ENCODE measurements around the gene MFAP2. TPM values are rescaled to one million over a fixed set of nuclear protein-coding genes. Genes with fewer than 3 reads are reported as not detected.
A peak's percentile ranks its signal among the peaks of the same experiment; 100 is the strongest.

Gene MFAP2
- total and polyA plus RNA-seq, 2 experiments from 2014 or later, result 129 to 255 TPM

GRCh38 chr1:17018849-17019248 lies 38.4 kb upstream of the MFAP2 start:
- Histone ChIP-seq H2AFZ (no peak overlapping the region), H3K27me3 (ENCODE audit: insufficient read depth) (no peaks in the 10 kb centered on the region), H3K4me1 (ENCODE audit: insufficient read depth) (peaks cover 24% of the 10 kb centered on the region), H4K20me1 (replicated peaks; ENCODE audit: insufficient read depth) (peaks cover 8% of the 10 kb centered on the region), H3K9me2 (ENCODE audit: insufficient read depth) (no peaks in the 10 kb centered on the region), H3K79me2 (replicated peaks; ENCODE audit: insufficient read depth) (no peaks in the 10 kb centered on the region), H3K36me3 (ENCODE audit: insufficient read depth) (peaks cover 19% of the 10 kb centered on the region), H3K4me2 (no peak overlapping the region), H3F3A (replicated peaks; ENCODE audit: low read depth) (peaks cover 9% of the 10 kb centered on the region; the same call in 1 of the 2 replicates), H3K4me3 (no peak overlapping the region), H3K27ac (ENCODE audit: low read depth) (no peak overlapping the region)
- TF ChIP-seq POLR2AphosphoS5 (IDR thresholded peaks at IDR 0.05; ENCODE audit: low read depth), result no peak
- no peak for TF ChIP-seq ZNF331 (CRISPR knock-in tag; IDR thresholded peaks at IDR 0.05; ENCODE audit: low read depth)
- TF ChIP-seq EZH2phosphoT487 (IDR thresholded peaks at IDR 0.05; ENCODE audit: unreplicated experiment), result no peak
- no peak for TF ChIP-seq CTCF (conservative IDR thresholded peaks at IDR 0.05; ENCODE audit: low read depth in 2 of 2)
- H3K27ac Mint-ChIP-seq, result no peak overlapping the region
- no peak for ATAC-seq
- peaks cover 26% of the 10 kb centered on the region for H3K4me1 Mint-ChIP-seq
- no peaks in the 10 kb centered on the region for H3K9me3 Mint-ChIP-seq
- no peak overlapping the region for H3K4me3 Mint-ChIP-seq
- peaks cover 14% of the 10 kb centered on the region for H3K27me3 Mint-ChIP-seq (ENCODE audit: insufficient read depth, low read depth, poor library complexity)
- no peak for DNase-seq (ENCODE audit: low spot score)
- H3K36me3 Mint-ChIP-seq (ENCODE audit: low read depth), result peaks cover 57% of the 10 kb centered on the region

- Histone ChIP-seq H3K4me1 (ENCODE audit: insufficient read depth) (peaks cover 37% of the 10 kb centered on the region), H3K4me2 (no peak overlapping the region), H3K36me3 (ENCODE audit: insufficient read depth) (peaks cover 9% of the 10 kb centered on the region), H3K4me3 (no peak overlapping the region), H2AFZ (no peak overlapping the region), H3K27ac (ENCODE audit: low read depth) (no peak overlapping the region), H3K79me2 (replicated peaks; ENCODE audit: insufficient read depth) (no peaks in the 10 kb centered on the region), H3F3A (replicated peaks; ENCODE audit: low read depth) (peaks cover 9% of the 10 kb centered on the region; the same call in 1 of the 2 replicates), H4K20me1 (replicated peaks; ENCODE audit: insufficient read depth) (peaks cover 8% of the 10 kb centered on the region; the same call in 1 of the 2 replicates), H3K9me2 (ENCODE audit: insufficient read depth) (no peaks in the 10 kb centered on the region), H3K27me3 (ENCODE audit: insufficient read depth) (no peaks in the 10 kb centered on the region)
- no peak for DNase-seq (ENCODE audit: low spot score)
- Mint-ChIP-seq H3K4me1 (peaks cover 37% of the 10 kb centered on the region), H3K36me3 (ENCODE audit: low read depth) (peaks cover 46% of the 10 kb centered on the region), H3K27ac (no peak overlapping the region), H3K27me3 (ENCODE audit: insufficient read depth, low read depth, poor library complexity) (peaks cover 19% of the 10 kb centered on the region), H3K9me3 (no peaks in the 10 kb centered on the region), H3K4me3 (no peak overlapping the region)
- no peak for ATAC-seq
- TF ChIP-seq JUNB (IDR thresholded peaks at IDR 0.05; ENCODE audit: unreplicated experiment), result no peak
Measured at GRCh38 chr1:17017435-17017834, 37.0 kb upstream of the MFAP2 start.

GRCh38 chr1:17016317-17016661 lies 35.9 kb upstream of the MFAP2 start:
- Histone ChIP-seq H3F3A (replicated peaks; ENCODE audit: low read depth) (peaks cover 14% of the 10 kb centered on the region; the same call in 1 of the 2 replicates), H3K36me3 (ENCODE audit: insufficient read depth) (peaks cover 9% of the 10 kb centered on the region), H3K79me2 (replicated peaks; ENCODE audit: insufficient read depth) (no peaks in the 10 kb centered on the region), H3K4me2 (peak overlapping the region; percentile 44), H3K4me1 (ENCODE audit: insufficient read depth) (peaks cover 41% of the 10 kb centered on the region), H3K27ac (ENCODE audit: low read depth) (peak overlapping the region; percentile 88), H2AFZ (peak overlapping the region; percentile 12; the same call in 1 of the 2 replicates), H3K9me2 (ENCODE audit: insufficient read depth) (no peaks in the 10 kb centered on the region), H4K20me1 (replicated peaks; ENCODE audit: insufficient read depth) (peaks cover 2% of the 10 kb centered on the region; the same call in 1 of the 2 replicates), H3K27me3 (ENCODE audit: insufficient read depth) (no peaks in the 10 kb centered on the region), H3K4me3 (no peak overlapping the region)
- Mint-ChIP-seq H3K4me3 (no peak overlapping the region), H3K4me1 (peaks cover 43% of the 10 kb centered on the region), H3K36me3 (ENCODE audit: low read depth) (peaks cover 36% of the 10 kb centered on the region), H3K27ac (peak overlapping the region; percentile 87), H3K27me3 (ENCODE audit: insufficient read depth, low read depth, poor library complexity) (peaks cover 21% of the 10 kb centered on the region), H3K9me3 (no peaks in the 10 kb centered on the region)
- DNase-seq (ENCODE audit: low spot score) (peak; percentile 24), ATAC-seq (no peak)
- TF ChIP-seq POLR2AphosphoS5 (IDR thresholded peaks at IDR 0.05; ENCODE audit: low read depth) (no peak), ZNF462 (CRISPR knock-in tag; IDR thresholded peaks at IDR 0.05) (no peak), CTCF (conservative IDR thresholded peaks at IDR 0.05; ENCODE audit: low read depth in 2 of 2) (no peak), JUNB (IDR thresholded peaks at IDR 0.05; ENCODE audit: unreplicated experiment) (no peak)
